HCT116 (cell line): ENCODE measurements around the gene GAL3ST2. TPM values are rescaled to one million over a fixed set of nuclear protein-coding genes. Genes with fewer than 3 reads are reported as not detected.

Experiments used
- ATAC-seq: fragments of 200-7000 bp; cut with Tn5 transposase; 2 replicates; pipeline ENCODE4 v1.9.1; 2020; ENCODE audit warnings: mild to moderate bottlenecking, moderate library complexity
- BruUV-seq: library from RNA; stranded (reverse); fragments of 400-500 nt; replicated peaks from 2 replicates; lab custom pipeline; 2021; lab: Mats Ljungman, UMichigan
- CTCF ChIA-PET: fragments of 300-600 bp; sonication (Branson Sonifier 250); formaldehyde crosslinking; loops from one replicate; lab custom pipeline; 2021; ENCODE audit warnings: antibody characterized with exemption; lab: Charles Lee
- POLR2A ChIA-PET: fragments of 300-600, 350-600 bp; sonication (Branson Sonifier 250); formaldehyde crosslinking; loops from one replicate; lab custom pipeline; 2021; ENCODE audit warnings: antibody characterized with exemption; lab: Charles Lee
- RAD21 ChIA-PET, 2 experiments: fragments of 300-600 bp; sonication (Branson Sonifier 250); formaldehyde crosslinking; loops; one replicate each; lab custom pipeline; 2023; ENCODE audit warnings: low total read pairs in 2 of 2; ENCODE audit not compliant: uncharacterized antibody in 2 of 2, unreplicated experiment in 2 of 2, low non-redundant PET in 1 of 2; lab: Charles Lee
- DNase-seq: peaks from one replicate; pipeline ENCODE4 v3.0.0-alpha.2; 2010; ENCODE audit warnings: low read depth, low spot score
- H2AFZ ChIP-seq: fragments of 200-600 bp; shearing (Covaris generic), sonication (generic); 2 replicates; pipeline ENCODE4 v1.6.1; 2017; ENCODE audit warnings: low read depth, mixed run types, mixed read lengths, antibody characterized with exemption, low read length; ENCODE audit not compliant: poor library complexity, severe bottlenecking
- H3K27ac ChIP-seq: 2 replicates; pipeline ENCODE4 v1.5.1; 2012; ENCODE audit warnings: low read depth, low read length
- H3K27me3 ChIP-seq: fragments of 200-600 bp; sonication (generic); 2 replicates; pipeline ENCODE4 v1.6.1; 2016; ENCODE audit warnings: mixed run types, low read length, mixed read lengths; ENCODE audit not compliant: insufficient read depth
- H3K36me3 ChIP-seq, 2 experiments: fragments of 200-500 bp in 1 of 2; fragments of 200-600 bp in 1 of 2; sonication (Bioruptor generic) in 1 of 2; sonication (generic) in 1 of 2; 2 replicates each; pipeline versions ENCODE4 v1.5.1 to v1.6.1; 2014 to 2016; ENCODE audit warnings: low read length in 2 of 2, inconsistent platforms in 1 of 2, mixed read lengths in 1 of 2, mixed run types in 1 of 2; ENCODE audit not compliant: insufficient read depth in 2 of 2, control insufficient read depth in 1 of 2
- H3K4me1 ChIP-seq, 2 experiments: fragments of 200-600 bp in 1 of 2; sonication (generic) in 1 of 2; 2 replicates each; pipeline versions ENCODE4 v1.5.1 to v1.6.1; 2012 to 2017; ENCODE audit warnings: low read length in 2 of 2, inconsistent platforms in 1 of 2, mild to moderate bottlenecking in 1 of 2, mixed read lengths in 1 of 2, mixed run types in 1 of 2, moderate library complexity in 1 of 2; ENCODE audit not compliant: insufficient read depth in 2 of 2, control insufficient read depth in 1 of 2
- H3K4me2 ChIP-seq: fragments of 200-600 bp; sonication (generic); 2 replicates; pipeline ENCODE4 v1.6.1; 2017; ENCODE audit warnings: mixed run types, low read length, mixed read lengths
- H3K4me3 ChIP-seq, 2 experiments: fragments of 200-600 bp in 1 of 2; sonication (generic) in 1 of 2; replicated peaks in 1 of 2; 2 replicates each; pipeline ENCODE4 v1.5.1; 2011 to 2016; ENCODE audit warnings: low read length in 2 of 2, control low read depth in 1 of 2, low read depth in 1 of 2, mild to moderate bottlenecking in 1 of 2, mixed read lengths in 1 of 2, mixed run types in 1 of 2
- H3K79me2 ChIP-seq: fragments of 200-600 bp; sonication (generic); 2 replicates; pipeline ENCODE4 v1.6.1; 2017; ENCODE audit warnings: mild to moderate bottlenecking, mixed run types, low read length, moderate library complexity, mixed read lengths; ENCODE audit not compliant: insufficient read depth
- H3K9ac ChIP-seq: fragments of 200-600 bp; sonication (generic); 2 replicates; pipeline ENCODE4 v1.6.1; 2016; ENCODE audit warnings: low read length, mixed read lengths
- H3K9me2 ChIP-seq: fragments of 200-600 bp; sonication (generic), shearing (Covaris generic); 2 replicates; pipeline ENCODE4 v1.6.1; 2017; ENCODE audit warnings: mixed run types, mild to moderate bottlenecking, moderate library complexity; ENCODE audit not compliant: insufficient read depth
- H3K9me3 ChIP-seq, 2 experiments: fragments of 200-500 bp in 1 of 2; fragments of 200-600 bp in 1 of 2; sonication (Bioruptor generic) in 1 of 2; sonication (generic) in 1 of 2; 2 replicates each; pipeline ENCODE4 v1.6.1; 2014 to 2017; ENCODE audit warnings: low read length in 2 of 2, mixed read lengths in 2 of 2, inconsistent platforms in 1 of 2, low read depth in 1 of 2, mild to moderate bottlenecking in 1 of 2, mixed run types in 1 of 2, moderate library complexity in 1 of 2; ENCODE audit not compliant: control insufficient read depth in 1 of 2, insufficient read depth in 1 of 2
- H4K20me1 ChIP-seq: fragments of 200-600 bp; sonication (generic), shearing (Covaris generic); 2 replicates; pipeline ENCODE4 v1.6.1; 2017; ENCODE audit warnings: mixed run types, mild to moderate bottlenecking, moderate library complexity; ENCODE audit not compliant: insufficient read depth
- CBX3 ChIP-seq: IDR thresholded peaks from 2 replicates; pipeline ENCODE4 v1.6.1; 2012; ENCODE audit warnings: low read depth
- CEBPB ChIP-seq: IDR thresholded peaks from 2 replicates; pipeline ENCODE4 v1.6.1; 2012; ENCODE audit warnings: low read depth
- EGR1 ChIP-seq: IDR thresholded peaks from 2 replicates; pipeline ENCODE4 v1.6.1; 2012; ENCODE audit warnings: low read depth
- ELF1 ChIP-seq: IDR thresholded peaks from 2 replicates; pipeline ENCODE4 v1.6.1; 2012; ENCODE audit warnings: low read depth, borderline replicate concordance
- EZH2 ChIP-seq: fragments of 200-600 bp; sonication (generic); IDR thresholded peaks from 2 replicates; pipeline ENCODE4 v1.6.1; 2017; ENCODE audit warnings: antibody characterized with exemption, mixed run types
- JUND ChIP-seq: IDR thresholded peaks from 2 replicates; pipeline ENCODE4 v1.6.1; 2012
- POLR2A ChIP-seq: IDR thresholded peaks from 2 replicates; pipeline ENCODE4 v1.7.0; 2011; ENCODE audit warnings: borderline replicate concordance; ENCODE audit not compliant: insufficient read depth, insufficient read length; ENCODE audit errors: extremely low read depth
- POLR2AphosphoS5 ChIP-seq: IDR thresholded peaks from 2 replicates; pipeline ENCODE4 v1.6.1; 2011; ENCODE audit warnings: mild to moderate bottlenecking, low read depth, low read length, moderate library complexity
- SRF ChIP-seq: IDR thresholded peaks from 2 replicates; pipeline ENCODE4 v1.6.1; 2012; ENCODE audit warnings: low read depth
- ZNF274 ChIP-seq: fragments of 200-500 bp; sonication (Bioruptor generic); IDR thresholded peaks from 2 replicates; pipeline ENCODE4 v1.6.1; 2014; ENCODE audit warnings: mild to moderate bottlenecking, low read depth, low read length, inconsistent platforms
- intact Hi-C: fragments of 100-400 bp; cut with micrococcal nuclease; formaldehyde crosslinking; loops from 2 replicates; pipeline ENCODE4 v1.10.0; 2022
- total RNA-seq: library from RNA; stranded (reverse); gene quantifications from one replicate; pipeline ENCODE4 v1.2.1, GENCODE V29; 2021; ENCODE audit not compliant: unreplicated experiment
- TF ChIP-seq, protein P1 (sequence below): IDR thresholded peaks from 2 replicates; pipeline ENCODE4 v1.6.1; 2012
- TF ChIP-seq, protein P2 (sequence below), 3 experiments: fragments of 200-600 bp in 1 of 3; sonication (generic) in 1 of 3; IDR thresholded peaks in 2 of 3; conservative IDR thresholded peaks in 1 of 3; 2 replicates each; pipeline ENCODE4 v1.5.1; 2012 to 2017; ENCODE audit warnings: low read depth in 2 of 3, low read length in 2 of 3, antibody characterized with exemption in 1 of 3, borderline replicate concordance in 1 of 3, control low read depth in 1 of 3, mild to moderate bottlenecking in 1 of 3, mixed read lengths in 1 of 3, mixed run types in 1 of 3, moderate library complexity in 1 of 3; ENCODE audit not compliant: insufficient read depth in 1 of 3
- TF ChIP-seq, protein P3 (sequence below): IDR thresholded peaks from 2 replicates; pipeline ENCODE4 v1.6.1; 2011; ENCODE audit warnings: mild to moderate bottlenecking, low read length, moderate library complexity; ENCODE audit not compliant: insufficient replicate concordance; ENCODE audit errors: extremely low read depth
- TF ChIP-seq, protein P4 (sequence below): IDR thresholded peaks from 2 replicates; pipeline ENCODE4 v1.6.1; 2012

Gene GAL3ST2
- total RNA-seq, 1 experiment from 2014 or later = 0.44 TPM

DNA sequence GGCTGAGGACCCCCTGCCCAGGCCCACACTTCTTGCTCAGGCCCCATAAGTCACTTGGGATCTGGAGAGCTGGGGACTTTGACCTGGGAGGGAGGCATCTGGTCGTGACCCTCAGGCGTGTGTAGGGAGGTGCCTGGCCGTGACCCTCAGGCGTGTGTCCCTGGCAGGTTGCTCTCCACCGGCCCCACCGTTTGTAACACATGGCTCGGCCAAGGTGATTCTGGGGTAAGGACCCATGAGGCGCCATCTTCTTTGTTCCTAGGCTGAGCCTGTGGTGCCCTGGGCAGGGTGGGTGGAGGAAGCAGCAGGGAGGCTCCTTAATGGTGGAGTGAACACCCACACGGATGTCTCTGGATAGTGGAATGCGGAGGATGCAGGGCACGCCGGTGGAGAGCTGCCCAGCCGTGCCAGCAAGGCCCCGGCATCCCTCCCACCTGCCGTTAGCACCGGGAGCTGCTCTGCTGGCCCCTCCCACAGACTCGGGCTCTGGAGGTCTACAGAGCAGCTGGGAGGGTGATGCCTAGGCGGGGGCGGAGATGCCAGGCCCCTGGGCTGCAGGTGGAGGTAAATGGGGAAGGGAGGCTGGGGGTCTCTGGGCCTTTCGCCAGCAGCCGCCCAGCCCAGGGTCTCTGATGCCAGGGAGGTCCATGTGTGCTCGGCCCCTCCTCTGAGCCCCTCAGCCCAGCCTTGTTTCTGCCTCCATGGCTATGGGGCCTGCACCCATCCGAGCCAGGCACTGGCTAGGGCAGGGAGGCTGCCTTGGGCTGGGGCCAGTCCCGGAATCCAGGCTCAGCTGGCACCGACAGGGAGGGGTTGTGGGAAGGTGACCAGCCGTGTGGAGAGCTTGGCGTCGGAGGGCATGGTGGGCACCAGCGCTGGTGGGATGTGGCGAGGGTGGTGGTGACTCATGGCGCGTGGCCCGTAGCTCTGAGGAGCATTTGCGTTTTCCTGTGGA, 1.1 kb upstream of the GAL3ST2 start:
- ATAC-seq = no peak; the same call in none of the 2 replicates
- no peak overlapping the region for H2AFZ ChIP-seq
- no TSS peak for BruUV-seq

More for the DNA sequence above, 1.1 kb upstream of the GAL3ST2 start:
- Histone ChIP-seq H3K4me3 (peak overlapping the region in 1 of 2 experiments; percentile 37; a peak in 2 of 4 replicates), H3K27ac (peak overlapping the region; percentile 14; the same call in 1 of the 2 replicates), H3K4me1 (peaks cover 16 to 31% of the 10 kb centered on the region in 2 experiments), H3K9me2 (no peaks in the 10 kb centered on the region), H3K36me3 (no peaks in the 10 kb centered on the region), H3K9me3 (no peaks in the 10 kb centered on the region), H3K27me3 (no peaks in the 10 kb centered on the region), H4K20me1 (no peaks in the 10 kb centered on the region), H3K79me2 (no peaks in the 10 kb centered on the region), H3K4me2 (peak overlapping the region; percentile 73), H3K9ac (peak overlapping the region; percentile 45)
- DNase-seq = no peak
- ChIA-PET CTCF (no interaction called here), RAD21 (interaction anchor here in 1 of 2 experiments (0.5 kb wide), 1 partner anchor 77 kb away, joined by 4 read pairs; no protein-coding TSS in a partner anchor), POLR2A (no interaction called here)
- intact Hi-C loops = no loop called here
- no peak for TF ChIP-seq POLR2A
- no peak for TF ChIP-seq ELF1
- TF ChIP-seq CBX3 = no peak
- TF ChIP-seq ZNF274 = no peak
- no peak for TF ChIP-seq CEBPB
- TF ChIP-seq, protein P1, sequence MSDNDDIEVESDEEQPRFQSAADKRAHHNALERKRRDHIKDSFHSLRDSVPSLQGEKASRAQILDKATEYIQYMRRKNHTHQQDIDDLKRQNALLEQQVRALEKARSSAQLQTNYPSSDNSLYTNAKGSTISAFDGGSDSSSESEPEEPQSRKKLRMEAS = no peak
- TF ChIP-seq, protein P2, sequence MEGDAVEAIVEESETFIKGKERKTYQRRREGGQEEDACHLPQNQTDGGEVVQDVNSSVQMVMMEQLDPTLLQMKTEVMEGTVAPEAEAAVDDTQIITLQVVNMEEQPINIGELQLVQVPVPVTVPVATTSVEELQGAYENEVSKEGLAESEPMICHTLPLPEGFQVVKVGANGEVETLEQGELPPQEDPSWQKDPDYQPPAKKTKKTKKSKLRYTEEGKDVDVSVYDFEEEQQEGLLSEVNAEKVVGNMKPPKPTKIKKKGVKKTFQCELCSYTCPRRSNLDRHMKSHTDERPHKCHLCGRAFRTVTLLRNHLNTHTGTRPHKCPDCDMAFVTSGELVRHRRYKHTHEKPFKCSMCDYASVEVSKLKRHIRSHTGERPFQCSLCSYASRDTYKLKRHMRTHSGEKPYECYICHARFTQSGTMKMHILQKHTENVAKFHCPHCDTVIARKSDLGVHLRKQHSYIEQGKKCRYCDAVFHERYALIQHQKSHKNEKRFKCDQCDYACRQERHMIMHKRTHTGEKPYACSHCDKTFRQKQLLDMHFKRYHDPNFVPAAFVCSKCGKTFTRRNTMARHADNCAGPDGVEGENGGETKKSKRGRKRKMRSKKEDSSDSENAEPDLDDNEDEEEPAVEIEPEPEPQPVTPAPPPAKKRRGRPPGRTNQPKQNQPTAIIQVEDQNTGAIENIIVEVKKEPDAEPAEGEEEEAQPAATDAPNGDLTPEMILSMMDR (IDR thresholded peaks at IDR 0.05 in 2 of 3, conservative IDR thresholded peaks at IDR 0.05 in 1 of 3; ENCODE audit: borderline replicate concordance in 1 of 3, insufficient read depth in 1 of 3, low read depth in 2 of 3, low read length in 2 of 3) = no peak
- TF ChIP-seq EZH2 = no peak
- TF ChIP-seq, protein P3, sequence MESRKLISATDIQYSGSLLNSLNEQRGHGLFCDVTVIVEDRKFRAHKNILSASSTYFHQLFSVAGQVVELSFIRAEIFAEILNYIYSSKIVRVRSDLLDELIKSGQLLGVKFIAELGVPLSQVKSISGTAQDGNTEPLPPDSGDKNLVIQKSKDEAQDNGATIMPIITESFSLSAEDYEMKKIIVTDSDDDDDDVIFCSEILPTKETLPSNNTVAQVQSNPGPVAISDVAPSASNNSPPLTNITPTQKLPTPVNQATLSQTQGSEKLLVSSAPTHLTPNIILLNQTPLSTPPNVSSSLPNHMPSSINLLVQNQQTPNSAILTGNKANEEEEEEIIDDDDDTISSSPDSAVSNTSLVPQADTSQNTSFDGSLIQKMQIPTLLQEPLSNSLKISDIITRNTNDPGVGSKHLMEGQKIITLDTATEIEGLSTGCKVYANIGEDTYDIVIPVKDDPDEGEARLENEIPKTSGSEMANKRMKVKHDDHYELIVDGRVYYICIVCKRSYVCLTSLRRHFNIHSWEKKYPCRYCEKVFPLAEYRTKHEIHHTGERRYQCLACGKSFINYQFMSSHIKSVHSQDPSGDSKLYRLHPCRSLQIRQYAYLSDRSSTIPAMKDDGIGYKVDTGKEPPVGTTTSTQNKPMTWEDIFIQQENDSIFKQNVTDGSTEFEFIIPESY = no peak
- TF ChIP-seq POLR2AphosphoS5 = no peak
- no peak for TF ChIP-seq JUND
- no peak for TF ChIP-seq EGR1
- TF ChIP-seq SRF = no peak
- TF ChIP-seq, protein P4, sequence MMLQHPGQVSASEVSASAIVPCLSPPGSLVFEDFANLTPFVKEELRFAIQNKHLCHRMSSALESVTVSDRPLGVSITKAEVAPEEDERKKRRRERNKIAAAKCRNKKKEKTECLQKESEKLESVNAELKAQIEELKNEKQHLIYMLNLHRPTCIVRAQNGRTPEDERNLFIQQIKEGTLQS = no peak
